GM10266 (cell line): ENCODE measurements around the gene VPS35L.

Experiments
- DNase-seq: peaks from one replicate; pipeline ENCODE4 v3.0.0; 2012; ENCODE audit errors: extremely low spot score
- CTCF ChIP-seq: IDR thresholded peaks from 2 replicates; pipeline ENCODE4 v1.5.1; 2012; ENCODE audit warnings: mild to moderate bottlenecking, low read depth; ENCODE audit not compliant: control insufficient read depth, insufficient read depth; ENCODE audit errors: missing control alignments

VPS35L gene

GRCh38 chr16:19701091-19701490 is 145.6 kb downstream of the VPS35L start:
- no peak for TF ChIP-seq CTCF
- DNase-seq = no peak

GRCh38 chr16:19703172-19703889 is 147.8 kb downstream of the VPS35L start:
- TF ChIP-seq CTCF = no peak
- no peak for DNase-seq

GRCh38 chr16:19704321-19705145 is 149.0 kb downstream of the VPS35L start:
- no peak for DNase-seq
- no peak for TF ChIP-seq CTCF

- no peak for DNase-seq
- TF ChIP-seq CTCF = no peak
Observed at GRCh38 chr16:19705146-19705501, 149.6 kb downstream of the VPS35L start.

GRCh38 chr16:19705843-19706242 is 150.3 kb downstream of the VPS35L start:
- DNase-seq = no peak
- TF ChIP-seq CTCF = no peak

GRCh38 chr16:19706846-19707245 is 151.3 kb downstream of the VPS35L start:
- DNase-seq = no peak
- no peak for TF ChIP-seq CTCF

GRCh38 chr16:19707569-19708295 is 152.2 kb downstream of the VPS35L start:
- DNase-seq = no peak
- no peak for TF ChIP-seq CTCF
